8988T (cell line): Measurements from ENCODE around the gene WDFY3.
"Not testable (repeated sequence)": the region's sequence is repeated elsewhere in the genome, so short reads cannot be mapped to it uniquely, and the experiment has no call there.

Experiments used
- DNase-seq: peaks from one replicate; pipeline ENCODE4 v3.0.0; 2011

The WDFY3 gene

DNA sequence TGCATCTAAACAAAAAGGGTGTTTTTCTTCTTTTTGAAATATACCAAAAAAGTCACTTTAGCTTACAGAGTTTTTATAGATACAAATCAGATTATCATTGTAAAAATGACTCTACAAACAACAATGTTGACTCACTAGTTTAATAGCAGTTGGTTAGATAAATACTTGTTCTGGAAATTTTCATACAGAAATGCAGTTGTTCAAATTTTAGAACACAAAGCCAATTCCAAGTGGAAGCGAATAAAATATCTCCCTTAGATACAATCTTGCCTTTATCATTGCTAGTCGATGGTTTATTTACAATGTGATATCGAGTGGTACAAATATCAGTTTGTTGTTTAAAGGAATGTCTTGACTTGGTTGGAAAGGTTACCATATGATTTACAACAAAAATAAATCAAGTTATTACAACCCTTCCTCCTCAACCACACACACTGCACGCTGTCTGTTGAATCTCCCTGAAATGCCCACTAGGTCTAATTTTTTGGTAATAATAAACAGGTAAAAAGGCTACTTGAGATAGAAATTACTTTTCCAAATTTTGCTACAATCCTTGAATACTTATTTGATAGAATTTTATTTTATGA lies 268.8 kb downstream of the WDFY3 start:
- no peak for DNase-seq

DNA sequence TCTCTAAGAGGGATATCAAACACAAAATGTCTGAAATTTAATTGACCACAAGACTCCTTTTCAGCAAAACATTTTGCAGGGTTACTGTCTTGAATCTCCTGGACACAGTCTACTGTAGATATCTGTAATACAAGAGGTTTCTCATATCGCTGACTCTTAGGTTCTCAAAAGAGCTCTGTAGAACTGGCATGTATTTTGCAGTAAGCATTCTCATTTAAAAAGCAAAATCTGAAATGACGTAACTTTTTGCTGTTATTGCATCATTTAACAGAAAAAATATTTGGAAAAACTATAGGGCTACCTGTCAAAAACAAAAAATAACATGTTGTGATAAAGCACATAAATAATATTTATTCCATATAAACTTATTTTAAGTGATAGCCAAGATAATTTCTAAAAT lies 269.3 kb downstream of the WDFY3 start:
- no peak for DNase-seq

DNA sequence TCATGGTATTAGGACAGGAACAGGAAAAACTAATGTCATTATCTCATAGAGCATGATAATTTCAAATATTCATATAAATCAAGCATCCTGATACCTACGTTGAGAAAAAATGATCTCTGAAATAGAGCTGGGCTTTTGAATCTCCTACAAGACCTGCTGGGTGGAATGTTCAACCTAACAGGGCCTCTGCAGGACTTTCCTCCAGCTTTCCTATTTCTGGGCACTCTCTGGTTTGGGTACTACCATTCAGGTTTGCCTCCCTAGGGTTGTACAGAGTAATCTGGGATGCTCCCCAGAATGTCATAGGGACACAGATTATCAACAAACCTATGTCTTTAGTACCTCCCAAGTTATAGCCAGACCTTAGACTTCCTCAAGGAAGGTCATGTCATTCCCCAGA lies 274.7 kb downstream of the WDFY3 start:
- no peak for DNase-seq

DNA sequence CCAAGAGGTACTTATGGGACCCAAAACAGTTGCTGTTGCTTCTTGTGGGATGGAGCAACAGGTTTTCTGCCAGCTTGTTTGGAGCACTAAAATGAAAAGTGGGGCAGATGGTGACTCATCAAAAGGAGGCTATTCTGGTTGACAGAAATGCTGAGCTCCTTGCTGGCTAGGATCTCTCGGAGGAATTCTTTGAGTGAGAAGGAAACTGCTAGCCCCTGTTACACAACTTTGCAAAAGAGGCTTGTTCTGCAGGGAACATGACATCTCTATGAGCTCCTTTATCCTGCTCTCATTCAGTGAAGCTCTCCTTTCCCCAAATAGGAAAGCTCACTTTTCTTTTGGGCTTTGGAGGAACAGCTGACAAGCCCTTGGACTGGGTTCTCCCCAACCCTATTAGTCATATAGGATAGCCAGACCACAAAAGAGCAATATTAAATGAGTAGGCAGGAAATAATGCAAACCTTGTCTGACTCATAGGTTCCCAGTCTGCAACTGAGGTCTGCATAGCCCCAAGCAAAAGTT lies 275.3 kb downstream of the WDFY3 start:
- DNase-seq, result peak; percentile 29

DNA sequence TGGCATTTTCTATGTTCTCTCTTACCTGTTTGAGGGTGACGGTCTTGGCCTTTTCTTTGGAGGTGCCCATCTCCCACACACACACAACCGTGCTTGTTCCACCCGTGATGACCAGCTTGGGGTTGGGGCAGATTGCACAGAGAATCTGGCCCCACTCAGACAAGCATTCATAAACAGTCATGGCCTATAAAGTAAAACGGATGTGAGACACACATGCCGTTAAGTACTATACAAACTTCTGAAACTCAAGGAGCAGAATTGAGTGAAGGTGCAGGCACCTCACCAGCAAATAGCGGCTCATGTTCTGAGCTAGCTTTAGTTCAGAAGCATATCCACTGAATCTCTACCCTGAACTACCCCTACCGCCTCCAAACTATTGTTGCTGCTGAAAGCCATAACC lies 276.0 kb downstream of the WDFY3 start:
- no peak for DNase-seq

DNA sequence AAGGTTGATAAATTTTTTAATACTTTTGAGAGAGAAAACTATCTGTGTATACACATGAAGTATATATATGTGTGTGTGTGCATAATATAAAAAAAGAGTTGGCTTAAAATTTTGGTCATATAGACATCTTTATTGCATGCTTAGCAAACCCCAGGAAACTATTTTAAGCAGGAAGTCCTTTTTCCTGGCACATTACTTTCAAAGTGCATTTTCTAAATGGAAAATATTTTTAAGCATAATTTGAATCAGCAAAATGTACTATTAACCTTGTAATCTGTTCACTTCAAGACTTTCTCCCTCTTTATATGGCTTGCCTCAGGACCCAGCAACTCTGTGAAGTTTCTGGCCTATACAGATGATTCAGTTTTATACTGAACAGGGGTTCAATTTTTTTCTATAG lies 277.3 kb downstream of the WDFY3 start:
- DNase-seq, result no peak

DNA sequence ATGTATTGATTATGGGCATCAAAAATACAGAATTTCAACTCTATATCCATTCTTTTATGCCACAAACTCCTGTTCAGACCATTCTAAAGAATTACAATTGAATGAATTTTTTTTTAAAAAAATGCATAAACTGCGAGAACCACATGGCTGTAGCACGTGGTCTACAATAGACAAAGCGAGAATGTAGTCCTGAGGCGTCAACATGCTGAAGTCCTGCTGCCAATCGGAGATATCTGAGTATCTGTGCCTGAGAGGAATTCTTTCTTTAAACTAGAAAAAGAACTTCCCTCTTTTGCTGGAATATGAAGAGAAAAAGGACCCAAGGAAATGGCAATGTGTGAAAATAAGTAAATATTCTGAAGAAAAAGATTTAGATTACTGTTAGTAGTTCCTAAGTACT lies 277.9 kb downstream of the WDFY3 start:
- DNase-seq, result no peak

DNA sequence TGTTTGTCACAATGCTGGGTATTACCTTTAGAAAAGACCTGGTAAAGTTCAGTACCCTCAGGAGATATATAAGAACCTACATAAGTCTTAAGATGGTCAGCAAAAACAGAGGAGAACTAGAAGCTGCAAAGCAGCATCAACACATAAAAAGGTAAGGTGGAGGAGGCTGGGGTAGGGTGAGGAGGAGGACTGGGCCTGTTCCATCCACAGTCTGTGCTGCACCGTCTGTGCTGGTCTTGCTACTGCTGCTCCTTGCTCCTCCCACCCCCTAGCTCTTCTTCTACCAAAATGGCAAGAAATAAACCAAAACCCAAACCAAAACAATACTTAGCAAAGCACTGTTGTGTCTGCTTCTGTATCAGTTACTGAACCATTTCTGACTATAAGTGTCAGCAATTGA lies 281.4 kb downstream of the WDFY3 start:
- no peak for DNase-seq

DNA sequence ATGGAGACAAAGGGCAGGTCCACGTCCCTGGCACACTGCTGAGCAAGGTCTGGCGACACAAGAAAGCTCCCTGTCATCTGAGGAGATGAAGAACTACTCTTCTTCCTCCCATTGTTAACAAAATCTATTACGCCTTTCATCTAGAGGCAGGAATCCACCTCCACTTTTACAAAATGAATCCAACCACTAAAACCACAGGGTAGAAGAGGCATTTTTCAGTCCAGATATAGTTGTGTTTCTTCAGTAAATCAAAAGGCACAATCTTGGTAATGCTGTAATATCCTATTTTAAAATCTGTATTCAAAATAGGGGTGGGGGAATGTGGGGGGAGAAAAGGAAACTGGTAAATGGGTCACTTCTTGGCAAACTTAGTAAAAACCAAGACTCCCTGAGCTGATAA lies 282.1 kb downstream of the WDFY3 start:
- no peak for DNase-seq

DNA sequence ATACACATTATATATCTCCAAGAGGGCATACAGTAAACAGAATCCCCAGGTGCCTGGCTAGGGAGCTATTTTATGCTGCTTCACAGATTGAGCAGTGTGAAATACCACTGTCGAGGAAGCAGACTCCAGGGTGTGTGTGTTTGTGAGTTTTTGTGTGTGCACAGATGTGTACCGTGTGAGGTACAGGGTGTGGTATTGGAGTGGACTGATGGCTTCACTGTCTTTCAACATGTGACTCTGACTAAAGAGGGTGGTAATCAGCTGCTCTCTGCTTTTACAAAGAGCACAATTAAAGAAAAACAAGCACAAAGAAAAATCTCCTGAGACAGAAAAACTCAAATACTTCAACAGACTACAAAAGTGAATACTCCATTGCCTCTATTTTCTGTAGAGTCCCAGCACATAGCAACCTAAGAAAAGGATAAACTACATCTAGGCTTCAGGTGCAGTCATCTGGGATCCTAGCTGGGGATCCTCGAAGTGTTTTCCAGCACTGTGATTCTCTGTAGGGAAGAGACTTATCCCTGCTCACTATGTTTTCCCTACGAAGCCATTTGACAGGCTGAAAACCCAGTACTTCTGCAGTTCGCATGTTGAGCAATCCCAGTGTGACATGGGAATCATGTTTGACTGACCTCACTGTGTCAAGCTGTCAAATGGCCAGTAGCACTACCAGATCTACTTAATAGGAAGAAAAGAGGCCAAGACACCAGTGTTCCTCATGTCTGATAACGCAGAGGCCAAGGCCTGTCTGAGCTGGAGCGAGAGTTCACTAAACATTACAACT lies 283.2 kb downstream of the WDFY3 start:
- no peak for DNase-seq

DNA sequence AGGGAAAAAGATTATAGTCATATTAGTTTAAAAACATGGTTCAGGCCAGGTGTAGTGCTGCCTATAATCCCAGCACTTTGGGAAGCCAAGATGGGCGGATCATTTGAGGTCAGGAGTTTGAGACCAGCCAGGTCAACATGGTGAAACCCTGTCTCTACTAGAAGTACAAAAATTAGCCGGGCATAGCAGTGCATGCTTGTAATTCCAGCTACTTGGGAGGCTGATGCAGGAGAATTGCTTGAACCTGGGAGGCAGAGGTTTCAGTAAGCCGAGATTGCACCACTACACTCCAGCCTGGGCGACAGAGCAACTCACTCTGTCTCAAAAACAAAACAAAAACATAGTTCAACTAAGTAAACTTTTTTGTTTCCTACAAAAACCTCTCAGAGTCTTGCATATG lies 283.8 kb downstream of the WDFY3 start:
- DNase-seq, result not testable (repeated sequence)

DNA sequence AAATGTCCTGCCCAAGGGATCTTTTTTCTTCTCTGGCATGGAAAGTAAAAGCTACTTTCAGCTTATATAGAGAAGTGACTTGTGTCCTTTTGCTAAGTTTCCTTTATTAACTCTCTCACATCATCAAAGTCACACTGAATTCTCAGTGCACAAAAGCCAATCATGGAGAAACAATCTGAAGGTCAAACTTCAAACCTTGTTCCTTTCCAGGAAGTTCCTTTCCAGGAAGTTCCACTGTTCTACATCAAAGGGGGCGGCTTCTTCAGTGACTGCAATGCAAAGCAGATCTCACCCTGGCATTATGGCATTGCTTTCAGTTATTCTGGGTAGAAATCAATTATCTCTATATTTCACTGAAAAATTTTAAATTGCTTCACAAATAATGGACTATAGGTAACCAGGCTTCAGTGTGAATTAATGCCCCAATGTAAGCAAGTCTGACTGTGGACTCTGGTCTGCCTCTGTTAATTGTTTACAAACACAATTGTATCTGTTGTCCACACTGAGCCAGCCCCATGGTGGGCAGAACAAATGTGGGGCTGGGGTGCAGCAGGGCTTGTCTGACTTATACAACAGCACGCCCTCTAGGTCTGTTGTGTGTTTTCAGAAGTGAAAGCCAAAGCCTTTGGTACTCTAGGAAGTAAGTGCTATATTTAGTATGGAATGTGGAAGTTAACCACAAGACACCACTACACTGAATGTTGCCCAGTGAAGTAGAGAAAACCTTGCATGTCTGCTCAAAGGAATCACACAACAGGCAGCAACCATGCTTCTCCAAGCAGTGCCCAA lies 284.8 kb downstream of the WDFY3 start:
- no peak for DNase-seq

DNA sequence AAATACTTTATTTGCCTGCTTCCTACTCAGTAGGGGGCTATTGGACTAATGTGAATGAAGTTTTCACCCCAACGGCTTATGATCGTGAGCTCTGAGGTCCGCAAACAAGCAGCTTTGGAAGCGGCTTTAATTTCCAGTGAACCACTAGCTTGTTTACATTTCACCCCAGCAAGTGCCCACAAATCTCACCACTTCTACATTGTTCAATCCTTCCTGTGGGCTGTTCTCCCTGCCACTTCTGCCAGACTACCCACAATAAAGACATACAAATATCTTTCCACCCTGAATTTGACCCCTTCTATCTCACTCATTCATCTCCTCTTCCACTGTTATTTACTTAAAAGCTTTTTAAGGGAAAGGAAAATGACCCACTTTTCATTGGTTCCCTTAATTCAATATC lies 285.5 kb downstream of the WDFY3 start:
- DNase-seq, result no peak

DNA sequence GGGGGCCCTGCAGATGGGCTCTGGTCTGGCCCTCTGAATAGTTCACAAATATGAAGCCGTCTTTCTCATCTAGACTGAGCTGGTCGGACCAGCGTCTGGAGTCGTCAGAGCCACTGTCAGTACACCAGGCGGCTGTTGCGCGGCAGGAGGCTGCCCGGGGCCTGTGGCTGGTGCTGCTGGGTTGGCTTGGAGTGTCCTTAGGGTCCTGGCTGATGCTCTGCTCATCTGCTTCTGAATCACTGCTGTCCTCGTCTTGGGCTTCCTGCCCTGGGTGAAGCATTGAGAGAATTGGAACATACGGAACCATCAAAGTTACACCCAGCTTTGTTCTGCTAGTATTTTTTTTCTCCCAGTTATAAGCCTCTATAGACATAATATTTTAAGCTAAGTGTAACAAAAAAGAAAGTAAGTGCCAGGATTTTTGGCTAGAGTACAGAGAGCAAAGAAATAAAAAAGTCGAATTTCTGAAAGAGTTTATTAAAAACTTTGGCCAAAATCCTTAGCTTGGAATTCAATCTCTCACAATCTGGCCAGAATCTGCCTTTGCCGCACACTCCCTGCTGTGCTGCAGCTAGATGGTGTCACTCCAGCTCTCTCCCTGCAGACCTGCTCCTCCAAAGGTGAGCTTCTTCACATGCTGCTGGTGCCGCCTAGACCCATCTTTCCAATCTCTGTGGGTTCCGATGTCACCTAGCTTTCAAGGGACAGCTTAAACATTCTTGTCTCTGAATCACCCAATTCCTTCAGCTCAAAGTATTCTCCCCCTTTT lies 287.3 kb downstream of the WDFY3 start:
- DNase-seq, result no peak

DNA sequence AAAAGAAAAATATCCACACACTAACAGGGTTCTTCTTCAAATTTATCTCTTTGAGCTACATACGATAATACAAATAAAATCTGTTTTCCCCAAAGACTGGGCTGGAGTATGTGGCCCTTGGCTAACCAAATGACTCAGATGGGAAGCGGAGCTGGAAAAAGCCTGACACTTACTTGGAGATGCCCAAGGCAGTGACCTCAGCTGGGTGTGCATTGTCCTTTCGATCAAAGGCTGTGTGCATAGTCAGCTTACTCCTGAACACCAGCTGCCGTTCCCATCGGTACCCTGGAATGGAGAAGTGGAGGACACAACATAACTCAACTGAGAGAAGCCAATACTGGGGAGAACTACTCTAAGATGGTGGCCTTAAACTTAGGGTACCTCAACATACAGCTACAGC lies 288.5 kb downstream of the WDFY3 start:
- DNase-seq, result no peak

DNA sequence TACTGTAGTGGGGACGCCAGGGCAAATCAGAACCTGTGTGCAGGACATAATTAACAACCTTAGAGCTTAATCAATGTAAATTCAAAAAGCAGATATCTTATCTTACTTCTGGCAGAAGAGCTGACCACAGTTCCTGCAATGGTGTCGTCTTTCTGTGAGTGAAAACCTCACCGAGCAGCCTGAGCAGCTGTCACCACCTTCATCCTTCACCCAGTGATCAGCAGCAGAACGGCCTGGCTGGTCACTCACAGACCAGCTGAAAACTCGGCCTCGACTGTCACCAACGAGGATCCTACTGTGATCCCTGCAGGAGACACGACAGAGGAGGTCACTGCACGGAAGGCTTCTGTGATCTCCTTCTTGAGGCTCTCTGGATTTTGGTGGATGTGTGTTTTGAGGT lies 289.4 kb downstream of the WDFY3 start:
- no peak for DNase-seq

DNA sequence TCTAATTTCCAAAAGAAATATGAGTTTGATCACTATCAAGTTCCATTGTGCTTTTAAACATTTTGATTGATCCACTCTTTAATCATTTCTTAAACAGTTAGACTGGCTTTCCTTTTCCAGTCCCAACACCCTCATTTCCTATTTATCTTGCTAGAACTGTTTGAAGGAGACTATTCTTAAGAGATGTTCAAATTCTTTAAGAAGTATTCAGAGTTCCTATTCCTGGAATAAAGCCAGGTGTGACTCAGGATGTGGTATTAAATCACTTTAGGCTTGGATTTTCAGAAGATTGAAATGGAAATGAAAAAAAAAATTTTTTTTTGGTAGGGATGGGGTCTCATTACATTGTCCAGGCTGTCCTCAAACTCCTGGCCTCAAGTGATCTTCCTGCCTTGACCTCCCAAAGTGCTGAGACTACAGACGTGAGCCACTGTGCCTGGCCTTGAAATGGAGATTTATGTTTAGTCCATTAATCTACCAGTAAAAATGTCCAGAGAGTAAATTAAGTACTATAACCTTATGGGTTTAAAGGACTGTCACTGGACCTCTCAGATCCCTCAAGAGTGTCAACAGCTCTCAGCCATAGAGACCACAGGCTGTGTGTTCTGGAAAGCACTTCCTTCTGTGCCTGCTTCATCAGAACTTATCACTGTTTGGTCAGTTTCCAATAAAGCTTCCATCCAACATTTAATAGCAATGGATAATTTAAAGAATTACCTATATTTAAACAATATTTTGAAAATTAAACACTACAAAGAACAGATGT lies 292.8 kb downstream of the WDFY3 start:
- peak; percentile 17 for DNase-seq

DNA sequence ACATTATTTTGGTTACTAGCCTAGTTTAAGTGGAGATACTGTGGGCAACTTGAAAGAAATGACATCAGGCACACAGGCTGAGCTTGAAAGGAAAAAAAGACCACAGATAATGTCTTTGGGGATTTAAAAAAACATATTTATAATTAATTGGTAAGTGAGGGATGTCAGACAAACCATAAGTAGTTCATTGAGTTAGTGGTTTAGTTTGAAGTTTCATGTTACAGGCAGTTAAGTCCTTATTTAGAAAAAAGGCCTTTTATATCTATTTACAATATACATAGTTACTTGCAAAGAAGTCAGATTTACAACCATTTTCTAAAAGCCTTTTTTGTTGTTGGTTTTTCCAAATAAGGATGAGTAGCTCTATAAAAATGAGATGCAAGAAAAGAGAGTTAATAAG lies 294.3 kb downstream of the WDFY3 start:
- DNase-seq, result no peak

DNA sequence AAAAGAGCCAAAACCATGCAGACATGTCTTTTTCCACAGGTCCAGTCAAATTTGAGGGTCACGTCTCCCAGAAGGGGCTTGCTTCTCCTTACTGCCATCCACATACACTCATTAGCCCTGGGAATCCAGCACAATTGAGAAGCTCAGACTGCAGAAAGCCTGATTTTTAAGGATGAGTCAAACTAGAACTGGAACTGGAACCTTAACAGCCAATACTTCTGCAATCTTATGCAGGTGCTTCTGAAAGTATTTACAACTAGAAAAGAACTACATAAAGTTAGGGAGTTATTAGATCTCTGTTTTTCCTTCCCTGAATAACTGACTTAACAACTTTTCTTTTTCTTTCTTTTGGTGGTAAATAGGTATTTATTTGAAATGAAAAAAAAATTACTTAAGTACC lies 297.3 kb downstream of the WDFY3 start:
- DNase-seq, result no peak

DNA sequence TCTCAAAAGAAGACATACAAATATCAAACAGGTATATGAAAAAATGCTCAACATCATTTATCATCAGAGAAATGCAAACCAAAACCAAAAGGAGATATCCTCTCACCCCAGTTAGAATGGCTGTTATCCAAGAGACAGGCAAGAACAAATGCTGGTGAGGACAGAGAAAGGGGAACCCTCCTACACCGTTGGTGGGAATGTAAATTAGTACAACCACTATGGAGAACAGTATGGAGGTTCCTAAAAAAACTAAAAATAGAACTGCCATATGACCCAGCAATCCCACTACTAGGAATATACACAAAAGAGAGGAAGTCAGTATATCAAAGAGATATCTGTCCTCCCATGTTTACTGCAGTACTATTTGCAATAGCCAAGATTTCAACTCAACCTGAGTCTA lies 300.1 kb downstream of the WDFY3 start:
- DNase-seq, result no peak

DNA sequence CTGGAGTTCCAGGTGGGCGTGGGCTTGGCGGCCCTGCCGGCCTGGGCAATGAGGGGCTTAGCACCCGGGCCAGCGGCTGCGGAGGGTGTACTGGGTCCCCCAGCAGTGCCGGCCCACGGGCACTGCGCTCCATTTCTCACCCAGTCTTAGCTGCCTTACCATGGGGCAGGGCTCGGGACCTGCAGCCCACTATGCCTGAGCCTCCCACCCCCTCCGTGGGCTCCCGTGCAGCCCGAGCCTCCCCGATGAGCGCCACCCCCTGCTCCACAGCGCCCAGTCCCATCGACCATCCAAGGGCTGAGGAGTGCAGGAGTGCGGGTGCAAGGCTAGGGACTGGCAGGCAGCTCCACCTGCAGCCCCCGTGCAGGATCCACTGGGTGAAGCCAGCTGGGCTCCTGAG lies 301.7 kb downstream of the WDFY3 start:
- not testable (repeated sequence) for DNase-seq

DNA sequence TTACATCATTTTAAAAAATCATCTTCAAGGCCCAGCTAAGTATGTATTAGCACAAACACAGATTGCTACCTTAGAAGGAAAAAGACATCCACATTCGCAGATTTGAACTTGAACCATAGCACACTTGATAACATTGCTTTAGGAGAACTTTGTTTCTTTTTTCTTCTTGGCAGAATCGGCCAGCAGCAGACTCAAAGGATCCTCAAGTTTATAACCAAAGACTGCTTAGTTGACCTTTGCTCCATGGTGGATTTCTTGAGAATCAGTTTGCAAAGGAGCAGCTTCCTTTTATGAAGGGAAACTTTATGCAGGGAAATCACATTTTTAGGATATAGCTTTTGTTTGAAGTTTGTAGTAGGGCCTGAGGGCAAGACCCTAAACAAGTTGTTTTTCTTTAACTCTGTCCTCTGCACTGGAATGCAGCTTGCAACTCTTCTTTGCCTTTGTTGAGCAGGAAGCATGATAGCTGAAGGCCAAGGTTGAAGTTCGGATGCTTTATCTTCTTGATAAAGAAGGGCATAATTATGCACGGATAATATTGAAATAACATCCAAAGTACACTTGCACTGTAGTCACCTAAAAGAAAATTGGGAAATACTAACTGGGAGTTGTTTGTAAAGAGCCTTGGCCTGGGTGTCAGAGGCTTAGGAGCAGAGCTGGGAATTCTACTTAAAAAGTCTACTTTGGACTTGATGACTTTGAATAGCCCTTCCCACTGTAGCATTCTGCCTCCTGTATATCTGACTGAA lies 305.1 kb downstream of the WDFY3 start:
- DNase-seq, result no peak
